Measurements from ENCODE around the gene FAM20A. TPM values are rescaled to one million over a fixed set of nuclear protein-coding genes. Genes with fewer than 3 reads are reported as not detected.
A peak's percentile ranks its signal among the peaks of the same experiment; 100 is the strongest.

Gene FAM20A
- total RNA-seq, 1 donor from 2014 or later, result 0.44 TPM

DNA sequence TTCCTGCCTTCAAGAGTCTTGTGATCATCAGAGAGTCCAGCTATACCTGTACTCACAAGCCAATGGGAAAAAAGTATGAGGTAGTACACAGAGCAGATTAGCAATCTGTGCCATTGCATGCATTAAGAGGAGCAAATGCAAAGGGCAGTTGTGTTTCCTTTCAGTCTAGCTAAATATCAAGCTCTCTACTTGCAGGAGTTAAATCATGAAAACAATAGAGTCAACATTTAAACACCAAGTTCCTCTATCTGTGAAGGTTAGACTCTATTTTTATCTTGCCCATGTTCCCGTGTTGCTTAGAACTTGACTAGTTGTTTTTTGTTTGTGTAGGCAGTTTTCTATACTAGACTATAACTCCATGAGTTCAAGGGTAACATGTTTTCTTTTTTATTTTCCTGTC is 4.7 kb upstream of the FAM20A start:
- no peak for DNase-seq (ENCODE audit: low spot score)
- TF ChIP-seq, protein P1, sequence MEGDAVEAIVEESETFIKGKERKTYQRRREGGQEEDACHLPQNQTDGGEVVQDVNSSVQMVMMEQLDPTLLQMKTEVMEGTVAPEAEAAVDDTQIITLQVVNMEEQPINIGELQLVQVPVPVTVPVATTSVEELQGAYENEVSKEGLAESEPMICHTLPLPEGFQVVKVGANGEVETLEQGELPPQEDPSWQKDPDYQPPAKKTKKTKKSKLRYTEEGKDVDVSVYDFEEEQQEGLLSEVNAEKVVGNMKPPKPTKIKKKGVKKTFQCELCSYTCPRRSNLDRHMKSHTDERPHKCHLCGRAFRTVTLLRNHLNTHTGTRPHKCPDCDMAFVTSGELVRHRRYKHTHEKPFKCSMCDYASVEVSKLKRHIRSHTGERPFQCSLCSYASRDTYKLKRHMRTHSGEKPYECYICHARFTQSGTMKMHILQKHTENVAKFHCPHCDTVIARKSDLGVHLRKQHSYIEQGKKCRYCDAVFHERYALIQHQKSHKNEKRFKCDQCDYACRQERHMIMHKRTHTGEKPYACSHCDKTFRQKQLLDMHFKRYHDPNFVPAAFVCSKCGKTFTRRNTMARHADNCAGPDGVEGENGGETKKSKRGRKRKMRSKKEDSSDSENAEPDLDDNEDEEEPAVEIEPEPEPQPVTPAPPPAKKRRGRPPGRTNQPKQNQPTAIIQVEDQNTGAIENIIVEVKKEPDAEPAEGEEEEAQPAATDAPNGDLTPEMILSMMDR (IDR thresholded peaks at IDR 0.05; ENCODE audit: unreplicated experiment), result no peak

DNA sequence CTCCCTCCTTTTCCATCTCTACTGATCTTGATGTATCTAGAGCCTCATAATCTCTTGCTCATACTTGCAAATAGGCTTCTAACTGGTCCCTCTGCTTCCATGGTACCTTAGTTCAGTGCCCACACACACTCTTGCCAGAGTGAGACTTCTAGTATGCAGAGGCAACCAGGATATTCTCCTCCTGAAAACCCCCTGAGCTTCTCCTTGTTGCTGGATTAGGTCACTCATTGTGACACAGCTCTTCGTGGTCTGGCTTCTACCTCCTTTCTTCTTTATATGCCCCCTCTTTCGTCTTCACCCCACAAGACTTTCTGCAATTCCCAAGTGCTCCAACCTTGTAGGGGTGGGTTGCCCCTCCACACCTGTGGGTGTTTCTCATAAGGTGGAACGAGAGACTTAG is 2.5 kb upstream of the FAM20A start:
- H3K4me1 Mint-ChIP-seq (ENCODE audit: unreplicated experiment), result peaks cover 12% of the 10 kb centered on the region
- H3K36me3 Mint-ChIP-seq (ENCODE audit: low read depth, unreplicated experiment), result peaks cover 4% of the 10 kb centered on the region
- TF ChIP-seq, protein P1 (IDR thresholded peaks at IDR 0.05; ENCODE audit: unreplicated experiment), result no peak
- no peak overlapping the region for H3K27ac Mint-ChIP-seq (ENCODE audit: unreplicated experiment)
- H3K4me3 Mint-ChIP-seq (ENCODE audit: unreplicated experiment), result no peak overlapping the region
- H3K9me3 Mint-ChIP-seq (ENCODE audit: unreplicated experiment), result no peaks in the 10 kb centered on the region
- peaks cover 8% of the 10 kb centered on the region for H3K27me3 Mint-ChIP-seq (ENCODE audit: unreplicated experiment)
- DNase-seq (ENCODE audit: low spot score), result no peak

More for the DNA sequence above, 4.7 kb upstream of the FAM20A start:
- Mint-ChIP-seq H3K4me1 (ENCODE audit: unreplicated experiment) (peaks cover 8% of the 10 kb centered on the region), H3K4me3 (ENCODE audit: unreplicated experiment) (no peak overlapping the region), H3K27me3 (ENCODE audit: unreplicated experiment) (peaks cover 3% of the 10 kb centered on the region), H3K36me3 (ENCODE audit: low read depth, unreplicated experiment) (peaks cover 4% of the 10 kb centered on the region), H3K27ac (ENCODE audit: unreplicated experiment) (no peak overlapping the region), H3K9me3 (ENCODE audit: unreplicated experiment) (peaks cover 5% of the 10 kb centered on the region)

DNA sequence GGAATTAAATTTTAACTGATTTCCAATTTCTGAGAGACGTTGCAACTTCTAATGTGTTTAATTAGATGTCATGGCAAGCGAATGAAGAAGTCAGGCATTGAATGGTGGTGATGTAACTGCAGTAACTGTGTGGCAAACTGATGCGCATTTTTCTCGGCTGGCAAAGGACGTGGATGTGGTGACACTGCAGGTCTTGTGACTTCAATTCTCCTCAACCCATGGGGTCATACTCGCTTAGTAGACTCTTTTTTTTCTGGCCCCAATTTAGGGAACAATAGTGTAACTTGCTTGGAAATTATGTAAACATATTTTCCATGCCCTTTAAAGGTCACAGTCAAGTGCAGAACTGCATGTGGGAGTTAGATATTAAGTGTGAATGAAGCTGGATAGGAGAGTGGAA is 1.9 kb upstream of the FAM20A start:
- peaks cover 10% of the 10 kb centered on the region for H3K27me3 Mint-ChIP-seq (ENCODE audit: unreplicated experiment)
- peaks cover 4% of the 10 kb centered on the region for H3K36me3 Mint-ChIP-seq (ENCODE audit: low read depth, unreplicated experiment)
- no peak for DNase-seq (ENCODE audit: low spot score)
- TF ChIP-seq, protein P1 (IDR thresholded peaks at IDR 0.05; ENCODE audit: unreplicated experiment), result no peak
- H3K4me3 Mint-ChIP-seq (ENCODE audit: unreplicated experiment), result no peak overlapping the region
- no peaks in the 10 kb centered on the region for H3K9me3 Mint-ChIP-seq (ENCODE audit: unreplicated experiment)
- H3K27ac Mint-ChIP-seq (ENCODE audit: unreplicated experiment), result no peak overlapping the region
- peaks cover 12% of the 10 kb centered on the region for H3K4me1 Mint-ChIP-seq (ENCODE audit: unreplicated experiment)

DNA sequence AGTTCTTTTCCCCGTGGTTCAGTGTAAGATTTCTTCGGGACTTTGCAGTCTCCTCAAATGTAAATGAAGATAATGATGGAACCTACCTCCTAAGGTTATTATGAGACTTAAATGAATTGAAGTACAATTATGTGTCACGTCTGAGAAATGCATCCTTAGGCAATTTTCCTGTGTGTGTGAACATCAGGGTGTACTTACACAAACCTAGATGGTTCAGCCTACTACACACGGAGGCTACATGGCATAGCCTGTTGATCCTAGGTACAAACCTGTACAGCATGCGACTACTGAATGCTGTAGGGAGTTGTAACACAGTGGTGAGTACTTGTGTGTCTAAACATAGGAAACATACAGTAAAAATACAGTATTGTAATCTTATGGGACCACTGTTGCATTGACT is 1.1 kb upstream of the FAM20A start:
- DNase-seq (ENCODE audit: low spot score), result no peak
- Mint-ChIP-seq H3K4me1 (ENCODE audit: unreplicated experiment) (peaks cover 12% of the 10 kb centered on the region), H3K27me3 (ENCODE audit: unreplicated experiment) (peaks cover 10% of the 10 kb centered on the region), H3K4me3 (ENCODE audit: unreplicated experiment) (peak overlapping the region; percentile 43), H3K9me3 (ENCODE audit: unreplicated experiment) (no peaks in the 10 kb centered on the region), H3K36me3 (ENCODE audit: low read depth, unreplicated experiment) (peaks cover 4% of the 10 kb centered on the region), H3K27ac (ENCODE audit: unreplicated experiment) (no peak overlapping the region)
- TF ChIP-seq, protein P1 (IDR thresholded peaks at IDR 0.05; ENCODE audit: unreplicated experiment), result no peak

DNA sequence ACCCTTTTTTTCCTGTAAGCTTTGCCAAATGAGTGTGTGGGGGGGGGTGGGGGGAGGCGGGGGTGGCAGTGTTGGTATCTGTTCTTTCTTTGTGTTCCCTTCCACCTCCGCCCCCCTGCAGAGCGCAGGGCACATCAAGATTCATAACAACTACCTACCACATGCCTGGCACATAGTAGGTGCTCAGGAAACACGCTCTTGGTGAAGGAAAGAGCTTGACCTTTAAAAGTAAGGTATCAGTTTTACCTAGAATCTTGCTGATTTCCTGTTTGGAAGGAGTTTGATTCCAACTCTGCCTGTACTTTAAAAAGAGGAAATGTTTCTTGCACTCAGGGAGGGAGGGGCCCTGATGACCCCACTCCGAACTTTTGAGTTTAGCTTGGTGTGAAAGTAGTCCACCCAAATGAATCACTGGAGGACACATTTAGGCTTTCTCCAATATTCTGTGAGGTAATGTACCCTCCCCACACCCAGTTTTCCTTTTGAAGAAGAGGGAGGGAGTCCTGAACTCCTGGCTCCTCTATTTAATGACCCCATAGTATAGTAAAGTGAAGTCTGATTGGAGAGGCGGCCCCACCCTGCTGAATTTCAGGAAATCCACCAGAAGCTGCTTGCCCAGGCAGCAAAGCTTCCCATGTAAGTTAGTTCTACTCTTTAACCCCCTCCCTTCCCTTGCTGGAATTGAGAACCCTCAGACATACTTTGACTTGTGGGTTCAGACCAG is 560 bp upstream of the FAM20A start:
- Mint-ChIP-seq H3K27ac (ENCODE audit: unreplicated experiment) (peak overlapping the region; percentile 64), H3K9me3 (ENCODE audit: unreplicated experiment) (no peaks in the 10 kb centered on the region), H3K4me3 (ENCODE audit: unreplicated experiment) (peak overlapping the region; percentile 47), H3K4me1 (ENCODE audit: unreplicated experiment) (peaks cover 12% of the 10 kb centered on the region), H3K27me3 (ENCODE audit: unreplicated experiment) (peaks cover 10% of the 10 kb centered on the region), H3K36me3 (ENCODE audit: low read depth, unreplicated experiment) (peaks cover 4% of the 10 kb centered on the region)
- TF ChIP-seq, protein P1 (IDR thresholded peaks at IDR 0.05; ENCODE audit: unreplicated experiment), result no peak
- no peak for DNase-seq (ENCODE audit: low spot score)
